ENCODE data around the gene TCOF1. TPM values are rescaled to one million over a fixed set of nuclear protein-coding genes. Genes with fewer than 3 reads are reported as not detected.

The TCOF1 gene
- polyA plus RNA-seq, 1 donor from 2014 or later: 26.4 TPM

DNA sequence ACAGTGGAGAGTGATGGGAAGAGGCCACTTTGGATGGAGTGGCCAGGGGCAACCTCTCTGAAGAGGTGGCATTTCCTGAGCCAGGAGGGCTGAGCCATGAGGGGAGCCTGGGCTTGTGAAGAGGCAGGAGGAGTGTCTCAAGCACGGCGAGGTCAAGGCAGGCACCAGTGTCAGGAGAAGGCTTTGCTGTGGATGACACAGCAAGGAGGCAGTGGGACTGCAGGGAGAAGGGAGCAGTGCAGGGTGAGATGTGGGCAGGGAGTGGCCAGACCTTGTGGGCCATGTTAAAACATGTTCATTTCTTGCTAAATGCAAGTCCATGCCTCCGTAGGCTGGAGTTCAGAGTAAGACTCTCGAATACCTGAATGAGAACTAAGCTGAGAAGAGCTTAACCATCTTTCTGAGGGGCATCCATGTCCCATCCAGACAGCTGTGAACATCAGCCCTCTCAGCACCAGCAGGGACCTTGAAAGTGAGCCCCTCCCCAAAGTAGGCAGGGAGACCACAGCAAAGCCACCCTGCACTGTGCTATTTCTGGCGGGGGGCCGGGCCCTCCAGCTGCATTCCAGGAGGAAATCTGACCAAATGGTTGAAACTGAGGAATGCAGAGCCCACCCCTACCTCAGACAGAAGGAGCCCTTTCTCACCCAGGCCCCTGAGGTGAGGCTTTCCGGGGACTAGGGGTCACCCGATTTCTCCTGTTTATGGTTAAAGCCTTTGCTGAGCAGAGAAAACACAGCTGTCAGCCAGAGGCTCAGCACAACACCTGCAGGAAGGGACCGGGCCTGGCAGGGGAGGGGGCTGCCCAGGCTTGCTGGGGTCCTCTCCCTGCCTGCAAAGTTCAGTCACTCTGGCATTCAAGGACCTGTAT is 38.6 kb upstream of the TCOF1 start:
- peak overlapping the region in 2 of 3 donors; percentile 11 to 30 for H3K27ac Mint-ChIP-seq
- peaks cover 4% of the 10 kb centered on the region for H3K36me3 Mint-ChIP-seq
- H3K4me3 Mint-ChIP-seq: peak overlapping the region in 1 of 4 donors; percentile 30
- peaks cover 0 to 9% (median 1%) of the 10 kb centered on the region in 3 donors for H3K9me3 Mint-ChIP-seq
- H3K27me3 Mint-ChIP-seq: no peaks in the 10 kb centered on the region
- no peaks in the 10 kb centered on the region for H3K4me1 Mint-ChIP-seq

- Mint-ChIP-seq H3K4me1 (no peaks in the 10 kb centered on the region), H3K4me3 (no peak overlapping the region), H3K27ac (no peak overlapping the region), H3K36me3 (peaks cover 4% of the 10 kb centered on the region), H3K27me3 (no peaks in the 10 kb centered on the region), H3K9me3 (peaks cover 0 to 9% (median 1%) of the 10 kb centered on the region in 3 donors)
These were observed 38.1 kb upstream of the TCOF1 start for GRCh38 chr5:150319484-150319790.

DNA sequence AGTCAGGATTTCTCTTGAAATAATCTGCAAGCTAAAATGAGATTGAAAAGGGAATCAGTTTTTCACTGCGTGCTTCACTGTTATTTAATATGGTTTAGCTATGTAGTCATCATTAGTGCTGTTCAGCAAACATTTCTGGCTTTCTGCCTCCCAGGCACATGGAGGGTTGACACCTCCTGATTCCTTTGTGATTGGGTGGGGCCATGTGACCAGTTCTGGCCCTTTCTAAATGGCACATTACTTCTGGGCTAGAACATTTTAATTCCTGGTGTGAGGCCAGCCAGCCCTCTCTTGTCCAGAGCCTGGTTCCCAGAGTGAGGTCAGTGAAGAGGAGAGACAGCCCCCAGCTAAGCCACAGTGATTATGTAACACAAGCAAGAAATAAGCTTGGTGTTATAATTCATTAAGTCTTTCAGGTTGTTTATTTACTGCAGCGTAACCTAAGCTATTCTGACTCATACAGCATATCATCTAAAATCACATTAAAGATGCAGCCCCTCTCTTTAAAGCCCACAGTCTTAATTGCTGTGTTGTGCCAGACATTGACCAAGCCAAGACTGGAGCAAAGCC is 37.4 kb upstream of the TCOF1 start:
- Mint-ChIP-seq H3K27ac (no peak overlapping the region), H3K27me3 (no peaks in the 10 kb centered on the region), H3K36me3 (peaks cover 4% of the 10 kb centered on the region), H3K9me3 (peaks cover 0 to 7% (median 1%) of the 10 kb centered on the region in 3 donors), H3K4me1 (no peaks in the 10 kb centered on the region), H3K4me3 (no peak overlapping the region)

DNA sequence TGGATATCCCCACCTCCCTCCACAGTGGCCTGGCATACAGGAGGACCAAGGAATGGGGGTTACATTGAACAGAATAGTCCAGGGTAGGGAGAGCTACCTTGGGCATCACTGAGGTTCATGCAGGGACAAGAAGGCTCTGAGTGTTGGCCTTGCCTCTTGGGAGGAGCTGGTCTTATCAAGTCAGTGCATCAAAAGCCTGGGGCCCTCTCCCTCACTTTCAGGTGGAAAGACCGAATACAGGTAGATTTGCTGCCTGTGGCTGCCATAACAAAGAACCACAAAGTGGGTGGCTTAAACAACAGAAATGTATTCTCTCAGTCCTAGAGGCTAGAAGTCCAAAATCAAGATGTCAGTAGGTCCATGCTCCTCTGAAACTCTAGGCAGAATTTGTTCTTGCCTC is 36.3 kb upstream of the TCOF1 start:
- Mint-ChIP-seq H3K36me3 (peaks cover 4% of the 10 kb centered on the region), H3K4me1 (no peaks in the 10 kb centered on the region), H3K27ac (no peak overlapping the region), H3K4me3 (no peak overlapping the region), H3K9me3 (peaks cover 0 to 4% (median 1%) of the 10 kb centered on the region in 3 donors), H3K27me3 (peaks cover 3% of the 10 kb centered on the region)

GRCh38 chr5:150321784-150322183 is 35.7 kb upstream of the TCOF1 start:
- Mint-ChIP-seq H3K27ac (no peak overlapping the region), H3K36me3 (peaks cover 4% of the 10 kb centered on the region), H3K4me1 (no peaks in the 10 kb centered on the region), H3K9me3 (peaks cover 0 to 4% (median 1%) of the 10 kb centered on the region in 3 donors), H3K27me3 (peaks cover 3% of the 10 kb centered on the region), H3K4me3 (no peak overlapping the region)

- H3K9me3 Mint-ChIP-seq: peaks cover 0 to 4% (median 1%) of the 10 kb centered on the region in 3 donors
- H3K36me3 Mint-ChIP-seq: peaks cover 4% of the 10 kb centered on the region
- H3K27me3 Mint-ChIP-seq: peaks cover 3% of the 10 kb centered on the region
- no peak overlapping the region for H3K4me3 Mint-ChIP-seq
- H3K27ac Mint-ChIP-seq: no peak overlapping the region
- no peaks in the 10 kb centered on the region for H3K4me1 Mint-ChIP-seq
These were observed 35.3 kb upstream of the TCOF1 start for GRCh38 chr5:150322202-150322601.

DNA sequence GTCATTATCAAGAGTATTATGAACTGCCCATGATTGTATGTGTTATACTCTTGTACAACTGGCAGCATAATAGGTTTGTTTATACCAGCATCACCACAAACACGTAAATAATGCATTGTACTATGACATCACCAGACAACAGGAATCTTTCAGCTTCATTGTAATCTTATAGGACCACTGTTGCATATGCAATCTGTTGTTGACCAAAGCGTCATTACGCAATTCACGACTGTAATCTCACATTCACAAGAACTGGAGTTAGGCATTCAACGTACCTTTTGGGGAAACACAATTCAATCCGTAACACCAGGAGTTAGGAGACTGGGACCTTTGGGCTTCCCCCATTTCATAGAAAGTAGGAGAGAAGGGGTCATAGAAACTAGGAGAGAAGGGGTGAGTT is 34.4 kb upstream of the TCOF1 start:
- Mint-ChIP-seq H3K36me3 (peaks cover 4% of the 10 kb centered on the region), H3K27ac (no peak overlapping the region), H3K27me3 (peaks cover 3% of the 10 kb centered on the region), H3K4me1 (no peaks in the 10 kb centered on the region), H3K4me3 (no peak overlapping the region), H3K9me3 (peaks cover 0 to 4% (median 1%) of the 10 kb centered on the region in 3 donors)

DNA sequence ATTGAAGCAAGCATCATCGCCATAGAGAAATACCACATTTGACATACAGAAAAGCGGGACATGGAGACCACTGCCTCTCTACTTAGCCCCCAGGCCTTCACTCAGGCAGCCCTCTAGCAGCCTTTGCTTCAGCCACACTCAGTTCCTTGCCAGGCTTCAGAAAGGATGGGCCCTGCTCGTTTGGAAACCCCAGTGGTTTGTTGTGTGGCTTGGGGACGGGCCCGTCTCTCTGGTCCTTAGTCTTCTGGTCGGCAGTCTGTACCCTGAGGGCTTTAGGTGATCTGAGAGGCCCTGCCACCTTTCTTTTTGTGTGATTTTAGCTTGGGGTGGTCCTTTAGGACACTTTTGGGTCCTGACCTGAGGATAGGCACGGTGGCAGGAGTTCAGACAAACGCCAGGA is 33.7 kb upstream of the TCOF1 start:
- Mint-ChIP-seq H3K4me3 (no peak overlapping the region), H3K9me3 (peaks cover 0 to 4% (median 1%) of the 10 kb centered on the region in 3 donors), H3K36me3 (no peaks in the 10 kb centered on the region), H3K27ac (no peak overlapping the region), H3K27me3 (peaks cover 4% of the 10 kb centered on the region), H3K4me1 (no peaks in the 10 kb centered on the region)

DNA sequence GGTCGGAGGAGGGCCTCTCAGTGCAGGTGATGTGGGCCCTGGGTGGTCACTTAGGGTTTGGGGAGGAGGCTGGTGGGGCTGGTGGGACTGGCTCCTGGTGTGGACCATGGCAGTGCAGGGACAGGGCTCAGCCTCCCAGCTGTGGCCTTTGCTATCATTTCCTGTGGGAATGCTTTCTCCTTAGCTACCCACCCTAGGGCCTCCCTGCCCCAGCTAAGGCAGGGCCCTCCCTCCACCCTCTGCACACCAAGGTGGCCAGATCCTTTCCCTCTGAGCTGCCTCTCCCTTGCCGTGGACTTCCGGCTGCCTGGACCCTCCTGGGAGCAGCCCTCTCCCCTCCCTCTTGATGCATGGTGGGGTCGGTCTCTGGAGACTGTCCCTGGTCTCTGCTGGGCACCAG is 32.1 kb upstream of the TCOF1 start:
- Mint-ChIP-seq H3K27ac (no peak overlapping the region), H3K9me3 (peaks cover 0 to 4% (median 1%) of the 10 kb centered on the region in 3 donors), H3K4me1 (no peaks in the 10 kb centered on the region), H3K36me3 (no peaks in the 10 kb centered on the region), H3K27me3 (peaks cover 6% of the 10 kb centered on the region), H3K4me3 (no peak overlapping the region)

- no peaks in the 10 kb centered on the region for H3K36me3 Mint-ChIP-seq
- H3K4me3 Mint-ChIP-seq: no peak overlapping the region
- H3K27me3 Mint-ChIP-seq: peaks cover 6% of the 10 kb centered on the region
- no peak overlapping the region for H3K27ac Mint-ChIP-seq
- H3K4me1 Mint-ChIP-seq: no peaks in the 10 kb centered on the region
- peaks cover 0 to under 1% (median 0%) of the 10 kb centered on the region in 3 donors for H3K9me3 Mint-ChIP-seq
These were observed 30.8 kb upstream of the TCOF1 start for GRCh38 chr5:150326707-150327106.

DNA sequence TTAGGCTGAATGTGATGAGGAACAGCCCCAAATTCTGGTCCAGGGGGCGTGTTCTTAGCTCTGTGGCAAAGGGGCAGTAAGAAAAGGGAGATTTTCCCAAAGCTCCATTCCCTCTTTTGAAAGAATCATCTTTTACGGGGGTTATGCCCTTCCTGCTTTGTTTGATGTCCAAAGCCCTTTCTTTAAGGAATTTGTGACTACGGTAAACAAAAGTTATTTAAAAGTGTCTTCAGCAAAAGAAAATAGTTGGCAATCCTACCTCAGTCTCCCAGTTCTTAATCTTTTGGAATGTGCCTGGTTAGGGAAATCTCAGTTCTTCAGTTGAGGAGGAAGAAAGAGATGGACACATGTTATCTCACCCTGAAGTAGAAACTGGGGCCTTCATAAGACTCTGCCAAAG is 30.4 kb upstream of the TCOF1 start:
- H3K27ac Mint-ChIP-seq: no peak overlapping the region
- H3K27me3 Mint-ChIP-seq: peaks cover 6% of the 10 kb centered on the region
- no peaks in the 10 kb centered on the region for H3K36me3 Mint-ChIP-seq
- H3K4me3 Mint-ChIP-seq: no peak overlapping the region
- H3K9me3 Mint-ChIP-seq: no peaks in the 10 kb centered on the region
- no peaks in the 10 kb centered on the region for H3K4me1 Mint-ChIP-seq

DNA sequence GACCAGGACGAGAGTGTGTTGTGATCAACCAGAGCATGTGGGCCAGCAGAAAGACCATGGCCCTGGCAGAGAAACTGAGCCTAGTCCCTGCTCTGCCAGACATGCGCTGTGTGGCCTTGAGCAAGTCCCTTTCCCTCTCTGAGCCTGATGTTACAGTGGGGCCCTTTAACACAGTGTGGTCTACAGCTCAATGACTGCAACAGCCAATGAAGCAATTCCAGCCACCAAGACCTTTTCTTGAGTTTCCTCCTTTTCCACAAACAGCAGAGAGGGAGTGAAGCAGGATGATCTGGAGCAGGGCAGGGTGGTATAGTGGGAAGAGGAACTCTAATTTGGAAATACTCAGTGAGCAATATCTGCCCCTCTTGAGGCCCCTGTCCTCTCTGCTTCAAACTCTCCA is 29.0 kb upstream of the TCOF1 start:
- Mint-ChIP-seq H3K4me1 (no peaks in the 10 kb centered on the region), H3K4me3 (no peak overlapping the region), H3K27me3 (peaks cover 6% of the 10 kb centered on the region), H3K9me3 (no peaks in the 10 kb centered on the region), H3K36me3 (no peaks in the 10 kb centered on the region), H3K27ac (no peak overlapping the region)

DNA sequence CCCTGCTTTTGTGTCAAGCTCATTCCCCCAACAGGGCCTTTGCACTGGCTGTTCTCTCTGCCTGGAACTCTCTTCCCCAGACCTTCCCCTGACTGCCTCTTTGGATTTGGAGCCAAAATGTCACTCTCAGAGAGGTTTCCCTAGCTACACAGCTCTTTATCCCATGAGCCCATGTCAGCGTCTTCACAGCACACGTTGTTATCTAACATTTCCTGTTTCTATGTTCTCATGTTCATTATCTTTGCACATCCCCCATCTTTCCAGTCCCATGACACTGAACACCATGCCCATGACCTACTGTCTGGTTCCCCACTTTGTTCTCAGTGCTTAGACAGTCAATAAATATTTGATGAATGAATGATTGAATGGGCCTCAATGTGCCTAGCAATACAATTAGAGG is 28.5 kb upstream of the TCOF1 start:
- no peaks in the 10 kb centered on the region for H3K9me3 Mint-ChIP-seq
- H3K4me3 Mint-ChIP-seq: no peak overlapping the region
- H3K36me3 Mint-ChIP-seq: no peaks in the 10 kb centered on the region
- H3K27me3 Mint-ChIP-seq: peaks cover 6% of the 10 kb centered on the region
- H3K4me1 Mint-ChIP-seq: no peaks in the 10 kb centered on the region
- H3K27ac Mint-ChIP-seq: no peak overlapping the region

GRCh38 chr5:150329881-150330876 is 27.3 kb upstream of the TCOF1 start:
- no peak overlapping the region for H3K27ac Mint-ChIP-seq
- no peak overlapping the region for H3K4me3 Mint-ChIP-seq

GRCh38 chr5:150333400-150333799 is 24.1 kb upstream of the TCOF1 start:
- Mint-ChIP-seq H3K4me1 (no peaks in the 10 kb centered on the region), H3K36me3 (no peaks in the 10 kb centered on the region), H3K4me3 (no peak overlapping the region), H3K27ac (no peak overlapping the region), H3K9me3 (no peaks in the 10 kb centered on the region), H3K27me3 (peaks cover 3% of the 10 kb centered on the region)

More at GRCh38 chr5:150329881-150330876, 27.3 kb upstream of the TCOF1 start:
- Mint-ChIP-seq H3K36me3 (no peaks in the 10 kb centered on the region), H3K4me1 (no peaks in the 10 kb centered on the region), H3K27me3 (peaks cover 6% of the 10 kb centered on the region), H3K9me3 (no peaks in the 10 kb centered on the region)

Data from IgD-negative memory B cell (primary cell).